GM19397 (cell line): ENCODE data around the gene RPRML.
"Not testable (repeated sequence)": the region's sequence is repeated elsewhere in the genome, so short reads cannot be mapped to it uniquely, and the experiment has no call there.

ENCODE experiments used
- ATAC-seq: cut with Tn5 transposase; IDR thresholded peaks from one replicate; pipeline ENCODE4 v1.9.1; 2021; ENCODE audit warnings: mild to moderate bottlenecking, moderate library complexity; ENCODE audit not compliant: unreplicated experiment

The RPRML gene

GRCh38 chr17:46977348-46977747 is 1.7 kb downstream of the RPRML start:
- ATAC-seq, result no peak

GRCh38 chr17:46976626-46977270 is 2.3 kb downstream of the RPRML start:
- ATAC-seq, result no peak

GRCh38 chr17:46975287-46975686 is 3.8 kb downstream of the RPRML start:
- no peak for ATAC-seq

GRCh38 chr17:46974086-46974485 is 5.0 kb downstream of the RPRML start:
- ATAC-seq, result no peak

- no peak for ATAC-seq
These were observed 6.7 kb downstream of the RPRML start for GRCh38 chr17:46972346-46972745.

- no peak for ATAC-seq
These were observed 7.3 kb downstream of the RPRML start for GRCh38 chr17:46971647-46972300.

GRCh38 chr17:46968896-46969295 is 10.2 kb downstream of the RPRML start:
- no peak for ATAC-seq

GRCh38 chr17:46968224-46968834 is 10.7 kb downstream of the RPRML start:
- no peak for ATAC-seq

GRCh38 chr17:46964315-46965265 is 14.5 kb downstream of the RPRML start:
- ATAC-seq, result no peak

- no peak for ATAC-seq
These were observed 15.5 kb downstream of the RPRML start for GRCh38 chr17:46963571-46963970.

GRCh38 chr17:46962374-46962790 is 16.7 kb downstream of the RPRML start:
- ATAC-seq, result no peak

GRCh38 chr17:46960152-46960551 is 18.9 kb downstream of the RPRML start:
- ATAC-seq, result no peak

GRCh38 chr17:46958041-46958591 is 20.9 kb downstream of the RPRML start:
- no peak for ATAC-seq

- ATAC-seq, result not testable (repeated sequence)
These were observed 25.9 kb downstream of the RPRML start for GRCh38 chr17:46953191-46953590.

GRCh38 chr17:46952115-46952514 is 26.9 kb downstream of the RPRML start:
- ATAC-seq, result no peak

GRCh38 chr17:46951706-46952105 is 27.3 kb downstream of the RPRML start:
- ATAC-seq, result no peak

GRCh38 chr17:46950997-46951621 is 27.9 kb downstream of the RPRML start:
- ATAC-seq, result no peak

GRCh38 chr17:46950342-46950996 is 28.6 kb downstream of the RPRML start:
- no peak for ATAC-seq

- no peak for ATAC-seq
These were observed 29.5 kb downstream of the RPRML start for GRCh38 chr17:46949291-46950174.
